Measurements from ENCODE around the gene FASTK.

FASTK gene

DNA sequence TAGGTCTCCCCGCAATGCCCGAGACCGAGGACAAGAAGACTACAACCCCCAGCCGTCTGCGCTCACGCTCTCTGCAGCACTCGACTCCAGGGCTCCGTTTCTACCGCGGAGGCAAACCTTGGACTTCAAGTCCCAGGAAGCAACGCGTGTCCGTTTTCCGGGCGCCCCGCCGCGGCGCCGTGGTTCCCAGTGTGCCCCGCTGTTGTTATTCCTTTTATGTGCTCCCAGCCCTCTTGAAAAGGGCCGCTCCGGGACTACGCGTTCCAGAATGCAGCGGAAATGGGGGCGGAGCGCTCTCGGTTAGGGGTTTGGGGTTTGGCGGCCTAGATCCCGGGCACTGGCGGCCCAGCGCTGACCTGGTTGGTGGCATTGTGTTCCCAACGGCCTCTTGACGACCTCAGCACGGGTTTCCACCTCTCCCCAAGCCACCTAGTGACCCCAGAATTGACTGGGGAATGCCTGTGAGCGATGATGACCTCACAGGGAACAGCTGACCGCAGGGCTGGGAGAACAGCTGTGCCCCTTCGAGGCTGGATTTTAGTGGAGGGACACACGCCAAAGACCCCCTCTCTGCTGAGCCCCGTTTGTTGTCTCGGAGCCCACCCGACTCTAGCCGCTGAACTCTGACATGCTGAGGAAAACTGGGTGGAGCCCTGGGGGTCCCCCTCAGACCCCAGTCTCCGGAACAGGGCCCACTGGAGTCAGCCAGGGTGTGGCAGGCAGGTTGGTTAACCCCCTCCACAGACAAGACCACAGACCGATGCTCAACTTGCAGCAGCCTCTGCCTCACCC lies 22.4 kb downstream of the FASTK start:
- Histone ChIP-seq H3K27me3 (ENCODE audit: low read length) (no peaks in the 10 kb centered on the region), H3K79me2 (ENCODE audit: insufficient read depth, low read length) (peaks cover 27% of the 10 kb centered on the region), H3K9me3 (ENCODE audit: insufficient read depth, low read length) (no peaks in the 10 kb centered on the region), H3K27ac (ENCODE audit: low read depth, low read length) (peak overlapping the region; percentile 82), H3K36me3 (ENCODE audit: low read length) (no peaks in the 10 kb centered on the region), H3F3A (ENCODE audit: insufficient read depth) (peaks cover 8% of the 10 kb centered on the region), H4K20me1 (ENCODE audit: low read depth, low read length) (no peaks in the 10 kb centered on the region), H3K4me3 (ENCODE audit: insufficient read depth, low read length, poor library complexity, severe bottlenecking) (peak overlapping the region; percentile 86), H3K9me2 (replicated peaks; ENCODE audit: insufficient read depth, low read length) (no peaks in the 10 kb centered on the region), H3K4me2 (ENCODE audit: low read depth, low read length, poor library complexity, severe bottlenecking) (peak overlapping the region; percentile 84), H2AFZ (ENCODE audit: low read depth, low read length, severe bottlenecking) (peak overlapping the region; percentile 35), H3K9ac (ENCODE audit: low read length) (peak overlapping the region; percentile 77)
- no peak for TF ChIP-seq EZH2phosphoT487 (conservative IDR thresholded peaks at IDR 0.05; ENCODE audit: low read length)
- TF ChIP-seq, protein P1, sequence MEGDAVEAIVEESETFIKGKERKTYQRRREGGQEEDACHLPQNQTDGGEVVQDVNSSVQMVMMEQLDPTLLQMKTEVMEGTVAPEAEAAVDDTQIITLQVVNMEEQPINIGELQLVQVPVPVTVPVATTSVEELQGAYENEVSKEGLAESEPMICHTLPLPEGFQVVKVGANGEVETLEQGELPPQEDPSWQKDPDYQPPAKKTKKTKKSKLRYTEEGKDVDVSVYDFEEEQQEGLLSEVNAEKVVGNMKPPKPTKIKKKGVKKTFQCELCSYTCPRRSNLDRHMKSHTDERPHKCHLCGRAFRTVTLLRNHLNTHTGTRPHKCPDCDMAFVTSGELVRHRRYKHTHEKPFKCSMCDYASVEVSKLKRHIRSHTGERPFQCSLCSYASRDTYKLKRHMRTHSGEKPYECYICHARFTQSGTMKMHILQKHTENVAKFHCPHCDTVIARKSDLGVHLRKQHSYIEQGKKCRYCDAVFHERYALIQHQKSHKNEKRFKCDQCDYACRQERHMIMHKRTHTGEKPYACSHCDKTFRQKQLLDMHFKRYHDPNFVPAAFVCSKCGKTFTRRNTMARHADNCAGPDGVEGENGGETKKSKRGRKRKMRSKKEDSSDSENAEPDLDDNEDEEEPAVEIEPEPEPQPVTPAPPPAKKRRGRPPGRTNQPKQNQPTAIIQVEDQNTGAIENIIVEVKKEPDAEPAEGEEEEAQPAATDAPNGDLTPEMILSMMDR (IDR thresholded peaks at IDR 0.05; ENCODE audit: insufficient read depth, low read length, poor library complexity, severe bottlenecking): no peak

DNA sequence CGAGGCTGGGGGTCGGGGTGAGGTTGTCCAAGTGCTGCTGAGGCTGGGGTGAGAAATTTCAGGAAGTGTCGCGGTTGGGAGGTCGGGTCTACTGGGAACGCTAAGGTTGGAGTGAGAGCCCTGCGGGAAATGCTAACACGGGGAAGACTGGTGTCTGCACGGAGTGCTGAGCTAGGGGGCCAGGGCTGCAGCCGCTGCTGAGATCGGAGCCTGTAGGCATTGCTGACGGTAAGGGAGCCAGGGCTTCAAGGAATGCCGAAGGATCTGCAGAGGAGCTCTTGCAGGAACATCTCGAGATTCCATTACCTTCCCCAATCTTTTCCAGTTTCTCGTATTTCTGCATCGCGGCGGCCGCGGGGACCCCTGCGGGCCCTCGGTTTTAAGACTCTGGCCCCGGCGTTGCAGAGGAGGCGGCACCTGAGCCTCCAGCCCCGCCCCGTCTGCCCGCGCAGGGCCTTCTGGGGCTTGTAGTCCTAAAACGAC lies 23.1 kb downstream of the FASTK start, which contains the start of gene CDK5:
CDK5 (minus strand) TSS at position 392 of the 483 bp plus-strand sequence; CDS start at position 343, 49 bp downstream.
- TF ChIP-seq EZH2phosphoT487 (conservative IDR thresholded peaks at IDR 0.05; ENCODE audit: low read length): no peak
- Histone ChIP-seq H4K20me1 (ENCODE audit: low read depth, low read length) (no peaks in the 10 kb centered on the region), H3K36me3 (ENCODE audit: low read length) (no peaks in the 10 kb centered on the region), H3K9me2 (replicated peaks; ENCODE audit: insufficient read depth, low read length) (no peaks in the 10 kb centered on the region), H3K9ac (ENCODE audit: low read length) (peak within 1 kb of the TSS; percentile 77), H3K9me3 (ENCODE audit: insufficient read depth, low read length) (no peaks in the 10 kb centered on the region), H3K27ac (ENCODE audit: low read depth, low read length) (peak within 1 kb of the TSS; percentile 82), H3K79me2 (ENCODE audit: insufficient read depth, low read length) (peaks cover 25% of the 10 kb centered on the region), H3K4me2 (ENCODE audit: low read depth, low read length, poor library complexity, severe bottlenecking) (peak within 1 kb of the TSS; percentile 84), H2AFZ (ENCODE audit: low read depth, low read length, severe bottlenecking) (peak within 1 kb of the TSS; percentile 81), H3K27me3 (ENCODE audit: low read length) (no peaks in the 10 kb centered on the region), H3K4me3 (ENCODE audit: insufficient read depth, low read length, poor library complexity, severe bottlenecking) (peak within 1 kb of the TSS; percentile 86), H3F3A (ENCODE audit: insufficient read depth) (peaks cover 8% of the 10 kb centered on the region)

DNA sequence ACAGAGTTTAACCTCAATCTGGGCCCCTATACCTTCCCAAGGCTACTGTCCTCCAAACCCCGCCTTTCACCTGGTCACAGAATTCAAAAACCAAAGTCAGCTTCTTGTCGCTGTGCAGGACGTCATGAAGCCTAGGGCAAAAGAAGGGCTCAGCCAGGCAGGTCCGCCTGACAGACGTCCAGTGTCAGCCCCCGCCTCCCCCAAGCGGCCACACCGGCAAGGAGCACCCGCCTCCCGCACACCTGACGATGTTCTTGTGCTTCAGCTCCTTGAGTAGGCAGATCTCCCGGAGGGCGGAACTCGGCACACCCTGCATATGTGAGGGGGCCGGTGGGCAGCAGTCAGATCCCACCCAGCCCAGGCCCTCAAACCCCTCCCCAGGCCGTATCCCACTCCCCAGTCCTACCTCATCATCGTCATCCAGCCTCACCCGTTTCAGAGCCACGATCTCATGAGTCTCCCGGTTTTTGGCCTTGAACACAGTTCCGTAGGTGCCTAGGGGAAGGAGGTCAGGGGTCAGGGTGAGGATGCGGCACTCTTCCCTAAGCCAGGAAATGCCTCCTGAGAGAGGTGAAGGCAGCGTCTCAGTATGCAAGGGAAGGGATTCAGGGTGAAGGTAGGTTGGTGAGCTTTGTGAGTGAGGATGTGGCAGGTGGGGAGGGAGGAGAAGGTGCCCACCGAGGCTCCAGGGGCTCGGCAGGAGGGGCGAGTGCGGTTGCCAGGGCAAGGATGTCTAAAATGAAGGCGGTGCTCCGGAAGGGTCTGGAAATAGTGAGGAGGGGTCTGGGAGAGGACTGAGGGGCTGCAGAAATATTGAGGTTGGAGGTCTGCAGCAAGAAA lies 23.7 kb downstream of the FASTK start:
- Histone ChIP-seq H3K9ac (ENCODE audit: low read length) (peak overlapping the region; percentile 77), H2AFZ (ENCODE audit: low read depth, low read length, severe bottlenecking) (no peak overlapping the region), H3K4me3 (ENCODE audit: insufficient read depth, low read length, poor library complexity, severe bottlenecking) (peak overlapping the region; percentile 69), H3K9me2 (replicated peaks; ENCODE audit: insufficient read depth, low read length) (no peaks in the 10 kb centered on the region), H4K20me1 (ENCODE audit: low read depth, low read length) (no peaks in the 10 kb centered on the region), H3K4me2 (ENCODE audit: low read depth, low read length, poor library complexity, severe bottlenecking) (peak overlapping the region; percentile 79), H3K79me2 (ENCODE audit: insufficient read depth, low read length) (peaks cover 21% of the 10 kb centered on the region), H3K36me3 (ENCODE audit: low read length) (no peaks in the 10 kb centered on the region), H3K27me3 (ENCODE audit: low read length) (no peaks in the 10 kb centered on the region), H3K27ac (ENCODE audit: low read depth, low read length) (no peak overlapping the region), H3K9me3 (ENCODE audit: insufficient read depth, low read length) (no peaks in the 10 kb centered on the region), H3F3A (ENCODE audit: insufficient read depth) (peaks cover 8% of the 10 kb centered on the region)
- TF ChIP-seq EZH2phosphoT487 (conservative IDR thresholded peaks at IDR 0.05; ENCODE audit: low read length): no peak
- TF ChIP-seq, protein P1 (IDR thresholded peaks at IDR 0.05; ENCODE audit: insufficient read depth, low read length, poor library complexity, severe bottlenecking): no peak

Data from SU-DHL-6 (cell line).